NCI-H82 (cell line): ENCODE data around the gene UTP4.

Experiments used
- DNase-seq: peaks from one replicate; lab custom pipeline; 2025; lab: John Stamatoyannopoulos, UW

UTP4 gene

GRCh38 chr16:69176033-69176800 lies 43.8 kb downstream of the UTP4 start:
- no peak for DNase-seq

GRCh38 chr16:69179328-69180010 lies 47.0 kb downstream of the UTP4 start:
- DNase-seq = no peak

DNA sequence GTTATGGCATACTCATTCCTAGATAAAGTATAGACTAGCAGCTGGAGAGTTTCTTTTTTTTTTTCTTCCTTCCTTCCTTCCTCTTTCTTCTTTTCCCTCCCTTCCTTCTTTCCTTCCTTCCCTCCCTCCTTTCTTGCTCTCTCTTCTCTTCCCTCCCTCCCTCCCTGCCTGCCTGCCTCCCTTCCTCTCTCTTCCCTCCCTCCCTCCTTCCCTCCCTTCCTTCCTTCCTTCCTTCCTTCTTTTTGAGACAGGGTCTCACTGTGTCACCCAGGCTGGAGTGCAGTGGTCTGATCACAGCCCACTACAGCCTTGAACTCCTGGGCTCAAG lies 47.5 kb downstream of the UTP4 start:
- no peak for DNase-seq

GRCh38 chr16:69182730-69183416 lies 50.4 kb downstream of the UTP4 start:
- DNase-seq = no peak

DNA sequence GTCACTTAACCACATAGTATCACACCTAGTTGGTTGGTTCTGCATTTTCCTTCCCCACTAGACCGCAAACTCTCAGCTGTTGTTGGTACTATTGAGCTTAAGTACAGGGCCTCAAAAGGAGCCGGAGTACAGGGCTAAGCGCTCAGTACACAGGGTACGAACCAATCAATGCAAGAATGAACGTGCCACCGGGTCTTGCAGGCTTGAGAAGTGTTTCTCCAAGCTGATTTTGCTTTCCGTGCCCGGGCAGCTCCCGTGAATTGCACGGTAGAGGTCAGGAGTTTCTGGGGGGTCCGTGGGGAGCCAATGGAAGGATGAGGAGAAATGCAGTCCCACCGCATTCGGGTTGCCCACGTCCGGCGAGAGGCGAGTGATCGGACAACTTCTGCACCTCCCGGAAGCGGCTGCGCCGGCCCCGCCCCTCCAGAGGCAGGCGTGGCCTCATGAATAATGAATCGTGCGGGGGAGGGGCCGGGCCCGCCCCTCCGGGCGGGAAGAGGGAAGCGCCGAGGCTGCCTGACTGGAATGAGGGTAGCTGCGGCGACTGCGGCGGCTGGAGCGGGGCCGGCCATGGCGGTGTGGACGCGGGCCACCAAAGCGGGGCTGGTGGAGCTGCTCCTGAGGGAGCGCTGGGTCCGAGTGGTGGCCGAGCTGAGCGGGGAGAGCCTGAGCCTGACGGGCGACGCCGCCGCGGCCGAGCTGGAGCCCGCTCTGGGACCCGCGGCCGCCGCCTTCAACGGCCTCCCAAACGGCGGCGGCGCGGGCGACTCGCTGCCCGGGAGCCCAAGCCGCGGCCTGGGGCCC lies 54.4 kb downstream of the UTP4 start, which contains the start of gene SNTB2:
TSS of gene SNTB2 (plus strand) at position 523 of the 804 bp plus-strand sequence. CDS start at position 526, 3 bp downstream.
- peak; percentile 95 for DNase-seq

DNA sequence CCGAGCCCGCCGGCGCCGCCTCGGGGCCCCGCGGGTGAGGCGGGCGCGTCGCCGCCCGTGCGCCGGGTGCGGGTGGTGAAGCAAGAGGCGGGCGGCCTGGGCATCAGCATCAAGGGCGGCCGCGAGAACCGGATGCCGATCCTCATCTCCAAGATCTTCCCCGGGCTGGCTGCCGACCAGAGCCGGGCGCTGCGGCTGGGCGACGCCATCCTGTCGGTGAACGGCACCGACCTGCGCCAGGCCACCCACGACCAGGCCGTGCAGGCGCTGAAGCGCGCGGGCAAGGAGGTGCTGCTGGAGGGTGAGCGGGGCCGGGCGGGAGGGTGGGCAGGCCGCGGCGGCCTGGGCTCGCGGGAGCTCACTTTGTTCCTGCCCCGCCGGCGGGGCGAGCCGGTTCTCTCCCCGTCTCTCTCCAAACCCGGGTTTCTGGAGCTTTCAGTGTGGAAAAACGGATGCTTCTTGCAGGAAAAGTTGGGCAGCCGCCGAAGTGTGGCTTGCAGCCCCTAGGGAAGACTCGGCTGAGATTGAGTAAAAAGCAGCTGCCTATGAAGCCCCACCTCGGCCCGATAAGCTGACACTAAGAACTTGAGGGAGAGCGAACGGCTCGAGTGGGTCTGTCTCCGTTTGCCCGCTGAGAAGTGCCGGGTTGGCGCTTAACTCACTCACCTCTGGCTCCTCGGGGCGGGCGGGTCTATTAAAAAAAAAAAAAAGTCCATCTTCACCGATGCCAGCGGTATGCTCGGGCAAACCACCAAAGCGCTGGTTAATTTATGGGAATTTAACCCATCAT lies 55.2 kb downstream of the UTP4 start:
- peak; percentile 69 for DNase-seq

GRCh38 chr16:69188236-69188549 lies 55.7 kb downstream of the UTP4 start:
- no peak for DNase-seq

DNA sequence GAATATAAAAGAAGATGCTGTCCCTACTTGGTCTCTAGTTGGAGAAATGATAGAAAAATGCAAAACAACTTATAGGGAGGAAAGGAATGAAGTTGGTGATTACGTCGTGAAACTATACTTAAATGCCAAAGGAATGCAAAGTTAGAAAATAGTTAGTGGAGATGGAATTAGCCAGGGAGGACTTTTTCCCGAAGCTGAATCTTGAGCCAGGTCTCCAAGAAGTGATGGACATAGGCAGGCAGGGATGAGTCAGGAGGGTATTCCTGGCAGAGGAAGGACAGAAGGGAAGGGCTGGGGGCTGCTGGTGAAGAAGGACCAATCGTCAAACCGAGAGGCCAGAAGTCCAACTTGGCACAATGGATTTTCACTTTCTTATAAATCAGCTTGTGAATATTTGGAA lies 56.3 kb downstream of the UTP4 start:
- no peak for DNase-seq

GRCh38 chr16:69190046-69190588 lies 57.7 kb downstream of the UTP4 start:
- DNase-seq = no peak

DNA sequence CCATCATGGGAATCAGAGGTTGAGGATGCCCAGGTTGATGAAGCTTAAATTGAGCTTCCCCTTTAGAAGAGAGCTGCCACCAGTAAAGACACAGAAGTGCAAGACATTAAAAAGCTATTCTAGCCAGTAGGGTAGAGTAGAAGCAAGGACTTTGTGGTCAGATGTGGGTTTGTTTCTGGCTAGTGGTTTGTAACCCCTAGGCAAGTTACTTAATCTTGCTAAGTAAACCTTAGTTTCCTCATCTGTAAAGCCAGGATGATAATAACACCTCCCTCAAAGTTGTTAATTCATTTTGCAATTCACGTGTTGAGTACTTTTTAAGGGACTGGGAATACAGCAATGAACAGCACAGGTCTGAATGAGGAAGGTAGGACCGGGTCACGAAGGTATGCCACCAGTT lies 58.1 kb downstream of the UTP4 start:
- DNase-seq = no peak

DNA sequence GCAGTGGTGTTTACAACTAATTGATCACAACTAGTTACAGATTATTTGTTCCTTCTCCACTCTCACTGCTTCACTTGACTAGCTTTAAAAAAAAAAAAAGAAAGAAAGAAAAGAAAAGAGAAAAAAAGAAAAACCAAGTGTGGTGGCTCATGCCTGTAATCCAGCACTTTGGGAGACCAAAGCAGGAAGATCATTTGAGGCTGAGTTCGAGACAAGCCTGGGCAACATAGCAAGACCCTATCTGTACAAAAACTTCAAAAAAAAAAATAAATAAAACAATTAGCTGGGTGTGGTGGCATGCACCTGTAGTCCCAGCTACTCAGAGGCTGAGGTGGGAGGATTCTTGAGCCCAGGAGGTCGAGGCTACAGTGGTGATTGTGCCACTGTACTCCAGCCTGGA lies 58.7 kb downstream of the UTP4 start:
- no peak for DNase-seq

DNA sequence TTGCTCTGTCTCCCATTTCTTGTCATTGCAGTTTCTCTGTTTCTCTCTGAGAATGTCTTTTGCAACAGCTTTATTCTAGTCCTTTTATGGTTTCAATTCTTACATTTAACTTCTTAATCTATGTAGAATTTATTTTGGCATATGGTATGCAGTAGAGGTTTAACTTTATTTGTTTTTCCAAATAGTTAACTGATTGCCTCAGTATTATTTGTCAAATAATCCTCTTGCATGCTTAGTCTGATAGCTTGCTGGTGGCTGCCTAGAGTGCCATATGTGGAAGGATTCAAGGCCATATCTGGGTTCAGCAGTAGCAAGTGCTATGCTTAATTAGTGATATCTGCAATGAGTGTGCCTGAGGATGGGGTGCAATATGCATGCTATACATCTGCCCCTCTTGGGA lies 61.4 kb downstream of the UTP4 start:
- DNase-seq = peak; percentile 36

DNA sequence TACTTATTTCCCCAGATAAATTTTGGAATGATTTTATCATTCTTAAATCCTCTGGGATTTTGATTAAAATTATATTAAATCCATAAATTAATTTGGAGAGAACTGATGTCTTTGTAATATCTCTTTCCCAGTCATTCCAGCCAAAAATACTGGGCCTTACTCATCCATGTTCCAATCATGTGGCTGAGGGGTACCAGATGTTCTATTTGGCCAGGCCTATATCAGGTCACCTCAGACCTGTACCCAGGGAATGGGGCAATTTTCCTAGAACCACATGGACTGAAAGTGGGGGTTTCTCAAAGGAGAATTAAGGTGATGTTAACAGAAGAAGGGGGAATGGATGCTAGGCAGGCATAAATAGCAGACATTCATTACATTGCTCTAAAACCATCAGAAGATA lies 62.0 kb downstream of the UTP4 start:
- DNase-seq = no peak

DNA sequence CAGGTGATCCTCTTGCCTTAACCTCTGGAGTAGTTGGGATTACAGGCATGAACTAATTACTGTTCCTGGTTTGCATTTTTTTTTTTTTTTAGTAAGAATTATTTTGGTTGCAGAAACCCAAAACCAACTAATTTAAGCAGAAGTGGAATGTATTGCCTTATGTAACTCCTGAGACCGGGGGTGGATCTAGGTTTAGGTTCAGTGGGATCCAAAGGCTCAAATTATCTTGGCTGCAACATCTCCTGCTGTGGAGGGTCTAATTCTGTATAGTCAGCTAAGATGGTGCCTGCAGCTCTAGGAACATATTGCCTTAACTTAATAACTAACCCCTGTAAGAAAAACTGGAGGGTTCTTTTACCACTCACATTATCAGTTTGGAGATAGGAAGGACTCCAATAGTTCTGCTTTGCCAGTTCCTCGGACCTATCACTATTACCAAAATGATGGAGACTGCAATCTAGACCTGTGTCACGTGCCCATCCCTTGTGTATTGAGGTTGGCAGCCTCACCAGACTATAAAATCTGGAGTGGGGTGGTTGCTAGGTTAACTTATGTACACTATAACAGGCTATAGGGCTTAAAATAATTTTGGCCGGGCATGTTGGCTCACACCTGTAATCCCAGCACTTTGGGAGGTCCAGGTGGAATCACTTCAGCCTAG lies 63.0 kb downstream of the UTP4 start:
- no peak for DNase-seq

DNA sequence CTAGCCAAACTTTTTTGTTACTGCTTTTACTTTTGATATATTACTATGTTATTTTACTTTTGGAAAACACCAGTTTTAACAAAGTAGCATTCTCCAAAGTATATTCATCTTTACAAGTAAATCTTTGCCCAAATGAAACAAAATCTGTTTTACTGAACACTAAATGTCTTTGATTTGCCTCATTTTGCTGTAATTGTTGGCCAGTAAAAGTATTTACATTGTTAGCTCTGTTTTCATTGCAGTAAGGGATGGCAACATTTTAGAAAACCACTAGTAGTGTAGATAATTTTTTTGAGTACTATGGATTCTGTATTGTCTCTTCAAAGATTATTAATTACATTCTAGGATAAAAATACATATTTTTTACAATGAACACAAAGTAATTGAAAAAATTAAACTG lies 65.1 kb downstream of the UTP4 start:
- no peak for DNase-seq

DNA sequence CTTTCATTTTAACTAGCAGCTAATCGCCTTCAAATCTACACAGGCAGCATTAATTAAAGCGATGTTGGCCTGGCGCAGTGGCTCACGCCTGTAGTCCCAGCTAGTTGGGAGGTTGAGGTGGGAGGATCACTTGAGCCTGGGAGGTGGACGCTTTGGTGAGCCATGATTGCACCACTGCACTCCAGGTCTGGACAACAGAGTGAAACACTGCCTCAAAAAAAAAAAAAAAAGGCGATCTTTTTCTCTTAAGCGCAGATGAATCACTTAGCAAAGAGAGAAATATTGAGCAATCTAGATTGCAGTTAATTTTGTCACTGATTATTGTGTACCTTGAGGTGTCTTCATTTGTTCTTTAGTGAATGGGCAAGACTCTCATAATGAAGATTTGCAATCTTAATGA lies 66.9 kb downstream of the UTP4 start:
- no peak for DNase-seq

DNA sequence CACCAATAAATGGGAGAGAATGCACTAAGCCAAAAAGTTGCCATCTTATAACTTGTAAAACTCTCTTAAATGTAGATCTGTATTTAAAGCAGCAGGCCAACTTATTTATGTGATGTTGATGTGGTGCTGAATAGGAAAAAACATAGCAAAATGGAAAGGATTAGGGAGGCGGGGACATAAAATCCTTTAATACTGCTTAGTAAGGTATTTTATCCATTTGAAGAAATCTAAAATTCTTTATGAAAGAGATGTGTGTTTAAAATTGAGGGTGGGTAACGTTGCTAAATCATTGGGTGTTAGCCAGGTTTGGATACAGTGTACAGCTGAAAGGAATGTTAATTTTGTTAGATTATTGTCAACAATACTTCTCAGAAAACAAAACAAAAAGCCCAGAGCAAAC lies 68.8 kb downstream of the UTP4 start:
- DNase-seq = no peak

DNA sequence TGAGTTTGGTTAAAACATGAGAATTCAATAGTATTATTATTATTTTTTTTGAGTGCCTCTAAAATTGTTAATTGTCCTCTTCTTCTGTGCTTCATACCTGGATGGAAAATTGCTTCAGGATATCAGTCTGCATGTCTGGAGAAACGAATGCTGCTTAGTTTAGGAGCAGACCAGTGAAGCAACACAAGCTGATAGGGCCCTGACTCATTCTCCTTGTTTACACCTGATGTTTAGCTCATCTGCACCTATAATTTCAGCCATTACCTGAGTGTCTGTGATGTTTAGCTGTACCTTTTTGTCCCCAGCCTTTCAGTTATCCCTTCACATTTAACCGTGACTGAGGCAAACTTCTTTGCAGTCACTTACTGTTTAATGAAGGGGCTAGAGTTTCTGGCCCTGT lies 69.3 kb downstream of the UTP4 start:
- no peak for DNase-seq

GRCh38 chr16:69204172-69204571 lies 71.7 kb downstream of the UTP4 start:
- no peak for DNase-seq

DNA sequence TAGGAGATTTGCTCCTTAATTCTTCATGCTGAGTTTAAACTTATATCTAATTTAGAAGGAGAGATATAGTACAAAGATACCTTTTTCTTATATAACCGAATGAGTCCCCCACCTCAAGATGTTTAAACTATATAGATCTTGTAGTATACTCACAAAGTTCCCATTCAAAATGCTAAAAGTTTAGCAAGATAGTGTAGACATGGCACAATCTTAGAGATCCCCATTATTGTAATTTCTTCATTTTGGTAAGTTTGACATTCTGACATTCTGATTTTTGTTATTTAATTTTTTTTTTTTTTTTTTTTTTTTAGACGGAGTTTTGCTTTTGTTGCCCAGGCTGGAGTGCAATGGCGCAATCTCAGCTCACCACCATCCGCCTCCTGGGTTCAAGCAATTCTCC lies 77.3 kb downstream of the UTP4 start:
- DNase-seq = no peak

DNA sequence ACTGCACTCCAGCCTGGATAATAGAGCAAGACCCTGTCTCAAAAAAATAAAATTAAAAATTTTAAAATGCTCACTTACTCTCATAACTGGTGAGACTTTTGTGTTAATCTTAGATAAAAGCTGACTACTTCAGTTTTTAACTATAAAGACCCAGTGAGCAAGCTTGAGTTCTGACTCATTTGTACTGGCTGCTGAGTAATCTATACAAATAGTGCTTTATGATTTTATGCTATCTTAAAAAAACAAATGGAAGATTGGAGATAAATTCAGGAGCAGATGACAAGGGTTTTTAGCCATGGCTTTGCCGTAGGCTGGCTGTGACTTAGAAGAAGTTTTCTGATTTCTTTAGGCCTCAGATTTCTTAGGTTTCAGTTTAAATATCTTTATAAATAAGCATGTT lies 85.0 kb downstream of the UTP4 start:
- DNase-seq = no peak
